NB4 (cell line): Measurements from ENCODE around the gene FSTL5.
A peak's percentile ranks its signal among the peaks of the same experiment; 100 is the strongest.

Experiments used
- DNase-seq: peaks from one replicate; pipeline ENCODE4 v3.0.0; 2010; ENCODE audit warnings: low read depth
- H3K4me3 ChIP-seq: one replicate; pipeline ENCODE4 v1.5.1; 2011; ENCODE audit warnings: mild to moderate bottlenecking, low read depth, low read length, moderate library complexity
- CTCF ChIP-seq: IDR thresholded peaks from one replicate; pipeline ENCODE4 v1.5.1; 2012; ENCODE audit warnings: low read depth, low read length
- MYC ChIP-seq: IDR thresholded peaks from 2 replicates; pipeline ENCODE4 v1.6.1; 2011; ENCODE audit warnings: low read depth, low read length
- POLR2A ChIP-seq: IDR thresholded peaks from 2 replicates; pipeline ENCODE4 v1.6.1; 2011; ENCODE audit warnings: mild to moderate bottlenecking; ENCODE audit not compliant: insufficient read length; ENCODE audit errors: extremely low read depth
- TF ChIP-seq, protein P1 (sequence below): IDR thresholded peaks from 2 replicates; pipeline ENCODE4 v1.6.1; 2011; ENCODE audit warnings: low read depth, low read length

Gene FSTL5

GRCh38 chr4:161714931-161715330 lies 448.9 kb downstream of the FSTL5 start:
- TF ChIP-seq MYC = no peak
- TF ChIP-seq, protein P1, sequence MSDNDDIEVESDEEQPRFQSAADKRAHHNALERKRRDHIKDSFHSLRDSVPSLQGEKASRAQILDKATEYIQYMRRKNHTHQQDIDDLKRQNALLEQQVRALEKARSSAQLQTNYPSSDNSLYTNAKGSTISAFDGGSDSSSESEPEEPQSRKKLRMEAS = no peak
- TF ChIP-seq POLR2A = no peak
- TF ChIP-seq CTCF = no peak
- no peak for DNase-seq

DNA sequence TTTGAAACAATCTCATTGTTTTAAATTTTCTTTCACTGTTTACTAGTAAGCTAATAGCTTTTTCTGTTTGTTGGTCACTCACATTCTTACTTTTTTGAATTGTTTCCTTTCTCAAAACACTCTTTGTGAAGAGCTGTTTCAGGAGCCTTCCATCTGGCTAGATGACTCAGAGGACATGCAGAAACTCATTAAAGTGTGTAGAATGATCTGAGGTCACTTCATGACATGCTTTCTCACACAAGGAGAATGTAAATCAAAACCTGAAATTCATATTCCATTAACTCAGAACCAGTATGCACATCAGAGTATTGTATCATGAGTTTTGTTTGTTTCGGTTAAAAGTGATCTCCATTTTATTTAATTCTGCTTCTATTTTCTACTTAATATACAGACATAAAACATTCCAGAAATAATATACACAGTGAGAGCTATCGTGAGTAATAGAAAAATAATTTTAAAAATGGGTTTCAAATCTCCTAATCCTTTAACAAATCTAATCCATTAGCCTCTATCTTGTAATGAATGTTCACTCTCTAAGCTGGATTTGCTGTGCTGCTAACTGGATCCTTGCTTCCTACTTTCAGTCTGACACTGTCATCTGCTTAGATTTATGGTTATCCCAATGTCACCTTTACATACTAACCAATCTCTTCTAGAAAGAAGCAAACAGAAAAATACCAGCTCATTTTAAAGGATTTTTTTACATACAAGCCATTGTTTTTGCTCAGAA lies 449.6 kb downstream of the FSTL5 start:
- no peak for DNase-seq
- TF ChIP-seq CTCF = no peak
- TF ChIP-seq, protein P1 = no peak
- TF ChIP-seq MYC = no peak
- no peak for TF ChIP-seq POLR2A
- no peak overlapping the region for H3K4me3 ChIP-seq

More at GRCh38 chr4:161714931-161715330, 448.9 kb downstream of the FSTL5 start:
- no peak overlapping the region for H3K4me3 ChIP-seq

GRCh38 chr4:161704653-161705052 lies 459.1 kb downstream of the FSTL5 start:
- no peak overlapping the region for H3K4me3 ChIP-seq
- TF ChIP-seq MYC (no peak), CTCF (no peak), POLR2A (no peak)
- TF ChIP-seq, protein P1 = no peak
- DNase-seq = no peak

DNA sequence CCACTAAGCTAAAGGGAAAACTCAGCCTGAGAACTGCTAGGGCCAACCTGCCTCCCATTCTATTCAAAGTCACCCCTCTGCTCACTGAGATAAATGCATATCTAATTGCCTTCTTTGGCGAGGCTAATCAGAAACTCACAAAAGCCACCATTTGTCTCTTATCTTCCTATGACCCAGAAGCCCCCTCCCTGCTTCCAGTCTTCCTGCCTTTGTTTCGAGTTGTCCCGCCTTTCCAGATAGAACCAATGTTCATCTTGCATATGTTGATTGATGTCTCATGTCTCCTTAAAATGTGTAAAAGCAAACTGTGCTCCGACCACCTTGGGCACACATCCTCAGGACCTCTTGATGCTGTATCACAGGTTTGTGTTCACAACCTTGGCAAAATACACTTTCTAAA lies 459.8 kb downstream of the FSTL5 start:
- no peak overlapping the region for H3K4me3 ChIP-seq
- TF ChIP-seq, protein P1 = no peak
- TF ChIP-seq CTCF (no peak), MYC (no peak), POLR2A (no peak)
- DNase-seq = no peak

GRCh38 chr4:161702287-161702686 lies 461.5 kb downstream of the FSTL5 start:
- TF ChIP-seq MYC (no peak), POLR2A (no peak), CTCF (peak; percentile 20)
- TF ChIP-seq, protein P1 = no peak
- peak; percentile 4 for DNase-seq
- H3K4me3 ChIP-seq = no peak overlapping the region
